ENCODE results near the gene COQ4.

DNA sequence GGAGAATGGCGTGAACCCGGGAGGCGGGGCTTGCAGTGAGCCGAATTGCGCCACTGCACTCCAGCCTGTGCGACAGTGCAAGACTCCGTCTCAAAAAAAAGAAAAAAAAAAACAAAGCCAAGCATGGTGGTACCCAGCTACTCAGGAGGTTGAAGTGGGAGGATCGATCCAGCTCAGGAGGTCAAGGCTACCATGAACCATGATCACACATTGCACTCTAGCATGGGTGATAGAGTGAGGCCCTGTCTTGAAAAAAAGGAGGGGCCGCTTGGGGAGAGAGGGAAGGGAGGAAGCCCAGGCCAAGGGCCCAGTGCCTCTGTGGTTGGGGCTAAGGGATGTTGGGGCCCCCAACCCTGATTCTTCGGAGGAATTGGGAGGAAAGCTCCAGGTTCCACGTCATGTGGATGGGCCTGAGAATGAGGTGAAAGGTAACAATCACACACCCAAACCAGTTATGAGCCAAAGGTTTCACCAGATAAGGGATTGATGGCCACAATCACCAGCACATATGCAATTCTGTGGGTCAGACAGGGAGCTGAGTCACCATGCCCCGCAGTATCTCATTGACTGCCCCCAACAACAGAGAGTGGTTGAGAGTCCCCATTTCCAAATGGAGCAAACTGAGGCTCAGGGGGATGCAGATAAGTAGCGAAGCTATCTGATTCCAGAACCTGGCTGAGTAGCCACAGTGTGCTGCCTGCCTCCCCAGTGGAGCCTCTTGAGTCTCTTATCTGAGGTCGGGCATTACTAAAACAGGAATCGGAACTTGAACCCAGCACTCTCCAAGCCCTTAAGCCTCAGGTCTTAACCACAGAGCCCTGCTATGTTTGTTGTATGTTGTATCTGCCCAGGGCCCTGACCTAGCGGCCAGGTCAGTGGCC, 26.1 kb upstream of the COQ4 start:
- TF ChIP-seq, protein P1, sequence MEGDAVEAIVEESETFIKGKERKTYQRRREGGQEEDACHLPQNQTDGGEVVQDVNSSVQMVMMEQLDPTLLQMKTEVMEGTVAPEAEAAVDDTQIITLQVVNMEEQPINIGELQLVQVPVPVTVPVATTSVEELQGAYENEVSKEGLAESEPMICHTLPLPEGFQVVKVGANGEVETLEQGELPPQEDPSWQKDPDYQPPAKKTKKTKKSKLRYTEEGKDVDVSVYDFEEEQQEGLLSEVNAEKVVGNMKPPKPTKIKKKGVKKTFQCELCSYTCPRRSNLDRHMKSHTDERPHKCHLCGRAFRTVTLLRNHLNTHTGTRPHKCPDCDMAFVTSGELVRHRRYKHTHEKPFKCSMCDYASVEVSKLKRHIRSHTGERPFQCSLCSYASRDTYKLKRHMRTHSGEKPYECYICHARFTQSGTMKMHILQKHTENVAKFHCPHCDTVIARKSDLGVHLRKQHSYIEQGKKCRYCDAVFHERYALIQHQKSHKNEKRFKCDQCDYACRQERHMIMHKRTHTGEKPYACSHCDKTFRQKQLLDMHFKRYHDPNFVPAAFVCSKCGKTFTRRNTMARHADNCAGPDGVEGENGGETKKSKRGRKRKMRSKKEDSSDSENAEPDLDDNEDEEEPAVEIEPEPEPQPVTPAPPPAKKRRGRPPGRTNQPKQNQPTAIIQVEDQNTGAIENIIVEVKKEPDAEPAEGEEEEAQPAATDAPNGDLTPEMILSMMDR (IDR thresholded peaks at IDR 0.05; ENCODE audit: insufficient read depth, low read depth, low read length) = no peak
- TF ChIP-seq EZH2 (IDR thresholded peaks at IDR 0.05; ENCODE audit: insufficient read depth, low read length) = no peak
